Neuronal stem cell (in vitro differentiated cells): Measurements from ENCODE around the gene DPP6.

Source experiments
- DNase-seq: peaks from one replicate; pipeline ENCODE4 v3.0.0-alpha.2; 2013; ENCODE audit warnings: low spot score
- H2AFZ ChIP-seq: one replicate; pipeline ENCODE4 v1.6.1; 2013; ENCODE audit warnings: mild to moderate bottlenecking, low read length, inconsistent platforms
- H2AK5ac ChIP-seq: 2 replicates; pipeline ENCODE4 v1.6.1; 2013; ENCODE audit warnings: low read depth, mild to moderate bottlenecking, inconsistent platforms, low read length, moderate library complexity, mixed read lengths
- H2BK120ac ChIP-seq: 2 replicates; pipeline ENCODE4 v1.6.1; 2013; ENCODE audit warnings: low read depth, mild to moderate bottlenecking, inconsistent platforms, low read length, moderate library complexity, mixed read lengths
- H2BK12ac ChIP-seq: one replicate; pipeline ENCODE4 v1.6.1; 2013; ENCODE audit warnings: low read length, inconsistent platforms
- H2BK15ac ChIP-seq: 2 replicates; pipeline ENCODE4 v1.6.1; 2013; ENCODE audit warnings: mild to moderate bottlenecking, low read length, inconsistent platforms, mixed read lengths
- H2BK5ac ChIP-seq: one replicate; pipeline ENCODE4 v1.6.1; 2013; ENCODE audit warnings: inconsistent platforms, mild to moderate bottlenecking, low read length, moderate library complexity
- H3K14ac ChIP-seq: one replicate; pipeline ENCODE4 v1.6.1; 2013; ENCODE audit warnings: low read length, inconsistent platforms
- H3K18ac ChIP-seq: 2 replicates; pipeline ENCODE4 v1.6.1; 2013; ENCODE audit warnings: low read length, inconsistent platforms
- H3K23ac ChIP-seq: 2 replicates; pipeline ENCODE4 v1.6.1; 2013; ENCODE audit warnings: low read depth, mild to moderate bottlenecking, mixed read lengths, low read length, inconsistent platforms; ENCODE audit not compliant: poor library complexity
- H3K27ac ChIP-seq: replicated peaks from 3 replicates; pipeline ENCODE4 v1.5.1; 2013; ENCODE audit warnings: low read length, inconsistent platforms
- H3K27me3 ChIP-seq, 3 experiments: 2 replicates each; pipeline ENCODE4 v1.6.1; 2013; ENCODE audit warnings: low read length in 3 of 3, mild to moderate bottlenecking in 2 of 3, inconsistent platforms in 1 of 3, low read depth in 1 of 3, mixed read lengths in 1 of 3, moderate library complexity in 1 of 3; ENCODE audit not compliant: control insufficient read depth in 3 of 3, insufficient read depth in 3 of 3
- H3K36me3 ChIP-seq, 2 donors: replicated peaks in 1 of 2; 2 replicates each; pipeline ENCODE4 v1.6.1; 2013; ENCODE audit warnings: low read length in 2 of 2; ENCODE audit not compliant: control insufficient read depth in 2 of 2, insufficient read depth in 2 of 2
- H3K4ac ChIP-seq: 2 replicates; pipeline ENCODE4 v1.6.1; 2013; ENCODE audit warnings: inconsistent platforms, mild to moderate bottlenecking, low read length, moderate library complexity
- H3K4me1 ChIP-seq, 2 donors: 1 replicate in 1 of 2; 2 replicates in 1 of 2; pipeline ENCODE4 v1.6.1; 2013; ENCODE audit warnings: low read length in 2 of 2, low read depth in 1 of 2; ENCODE audit not compliant: control insufficient read depth in 2 of 2, insufficient read depth in 1 of 2
- H3K4me2 ChIP-seq: one replicate; pipeline ENCODE4 v1.6.1; 2013; ENCODE audit warnings: mild to moderate bottlenecking, low read length, inconsistent platforms; ENCODE audit not compliant: insufficient read depth, poor library complexity, severe bottlenecking
- H3K4me3 ChIP-seq, 2 donors: 2 replicates each; pipeline ENCODE4 v1.5.1; 2013; ENCODE audit warnings: low read length in 2 of 2, mild to moderate bottlenecking in 2 of 2, inconsistent platforms in 1 of 2, moderate library complexity in 1 of 2
- H3K79me1 ChIP-seq: one replicate; pipeline ENCODE4 v1.6.1; 2013; ENCODE audit warnings: low read depth, mild to moderate bottlenecking, inconsistent platforms, low read length, moderate library complexity
- H3K9ac ChIP-seq: one replicate; pipeline ENCODE4 v1.6.1; 2013; ENCODE audit warnings: mild to moderate bottlenecking, low read depth, low read length, inconsistent platforms; ENCODE audit not compliant: poor library complexity
- H3K9me3 ChIP-seq, 2 donors: replicated peaks in 1 of 2; 2 replicates each; pipeline versions ENCODE3 to v1.6.1; 2013; ENCODE audit warnings: low read length in 2 of 2, mild to moderate bottlenecking in 2 of 2, inconsistent platforms in 1 of 2, low read depth in 1 of 2, mixed read lengths in 1 of 2, moderate library complexity in 1 of 2; ENCODE audit not compliant: control insufficient read depth in 2 of 2, insufficient read depth in 1 of 2
- H4K8ac ChIP-seq: one replicate; pipeline ENCODE4 v1.6.1; 2013; ENCODE audit warnings: low read depth, mild to moderate bottlenecking, inconsistent platforms, low read length, moderate library complexity
- H4K91ac ChIP-seq: one replicate; pipeline ENCODE4 v1.6.1; 2013; ENCODE audit warnings: low read length, low read depth, mild to moderate bottlenecking, inconsistent platforms; ENCODE audit not compliant: poor library complexity
- WGBS, 2 donors: extraction: QIAGEN DNeasy Blood & Tissue Kit; methylation state at CpG; one replicate each; pipeline ENCODE4 v1.1.7; 2013; ENCODE audit warnings: missing lambda C conversion rate in 2 of 2, mixed read lengths in 1 of 2; ENCODE audit not compliant: insufficient read length in 2 of 2, insufficient replicate concordance in 1 of 2; ENCODE audit errors: extremely low coverage in 2 of 2; 5-methylcytosine and 5-hydroxymethylcytosine counted together

The DPP6 gene

DNA sequence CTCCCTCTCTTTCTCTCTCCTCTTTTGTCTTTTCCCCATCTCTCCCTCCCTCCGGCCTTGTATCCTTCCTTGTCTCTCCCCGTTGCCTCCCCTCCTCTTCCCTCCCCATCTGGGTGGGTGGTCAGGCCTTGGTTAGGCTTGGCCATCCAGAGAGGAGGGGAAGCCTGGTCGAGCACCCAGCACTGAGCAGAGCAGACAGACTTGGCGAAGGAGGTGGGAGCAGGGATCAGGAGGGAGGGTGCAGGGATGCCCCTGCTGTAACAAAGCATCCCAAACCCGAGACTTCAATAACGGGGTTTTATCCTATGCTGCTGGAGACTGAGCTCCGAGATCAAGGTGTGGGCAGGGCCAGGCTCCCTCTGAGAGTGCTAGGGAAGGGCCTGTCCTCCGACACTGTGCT is 853.4 kb downstream of the DPP6 start:
- no peaks in the 10 kb centered on the region for H3K27me3 ChIP-seq
- H3K36me3 ChIP-seq: no peaks in the 10 kb centered on the region
- no peak overlapping the region for H3K23ac ChIP-seq
- no peak overlapping the region for H3K4ac ChIP-seq
- no peaks in the 10 kb centered on the region for H3K79me1 ChIP-seq
- no peak overlapping the region for H2BK5ac ChIP-seq
- no CpG with 5 or more reads among the region's 8 CpGs for WGBS, 2 donors
- no peak overlapping the region for H3K9ac ChIP-seq
- no peak for DNase-seq
- no peak overlapping the region for H3K27ac ChIP-seq
- H3K4me3 ChIP-seq: peak overlapping the region in 1 of 2 donors; percentile 30
- peak overlapping the region; percentile 17 for H2AFZ ChIP-seq
- H3K4me1 ChIP-seq: peaks cover 0 to 9% of the 10 kb centered on the region in 2 donors
- H2BK15ac ChIP-seq: peak overlapping the region; percentile 39
- peak overlapping the region; percentile 57 for H2AK5ac ChIP-seq
- no peak overlapping the region for H4K91ac ChIP-seq
- H3K18ac ChIP-seq: peak overlapping the region; percentile 54
- no peak overlapping the region for H2BK120ac ChIP-seq
- no peak overlapping the region for H4K8ac ChIP-seq
- no peak overlapping the region for H3K14ac ChIP-seq
- peaks cover 0 to 4% of the 10 kb centered on the region in 2 donors for H3K9me3 ChIP-seq
- no peak overlapping the region for H3K4me2 ChIP-seq
- no peak overlapping the region for H2BK12ac ChIP-seq

- Histone ChIP-seq H3K18ac (no peak overlapping the region), H3K9me3 (peaks cover 0 to 6% of the 10 kb centered on the region in 2 donors), H2BK5ac (no peak overlapping the region), H3K36me3 (no peaks in the 10 kb centered on the region), H2BK15ac (no peak overlapping the region), H3K14ac (no peak overlapping the region), H3K4me3 (peak overlapping the region in 1 of 2 donors; percentile 37), H3K23ac (no peak overlapping the region), H2BK12ac (no peak overlapping the region), H3K79me1 (no peaks in the 10 kb centered on the region), H3K27ac (no peak overlapping the region), H2BK120ac (no peak overlapping the region), H4K91ac (no peak overlapping the region), H3K9ac (no peak overlapping the region), H2AK5ac (no peak overlapping the region), H3K27me3 (no peaks in the 10 kb centered on the region), H2AFZ (no peak overlapping the region), H3K4me1 (peaks cover 0 to 9% of the 10 kb centered on the region in 2 donors), H3K4me2 (no peak overlapping the region), H3K4ac (no peak overlapping the region), H4K8ac (no peak overlapping the region)
- WGBS, 2 donors: no CpG with 5 or more reads among the region's 7 CpGs
- DNase-seq: no peak
Measured at GRCh38 chr7:154906201-154906600, 854.0 kb downstream of the DPP6 start.

- Histone ChIP-seq H3K14ac (no peak overlapping the region), H3K4me1 (peaks cover 0 to 9% of the 10 kb centered on the region in 2 donors)
- no peak for DNase-seq
Measured at GRCh38 chr7:154906736-154907355, 854.6 kb downstream of the DPP6 start.

DNA sequence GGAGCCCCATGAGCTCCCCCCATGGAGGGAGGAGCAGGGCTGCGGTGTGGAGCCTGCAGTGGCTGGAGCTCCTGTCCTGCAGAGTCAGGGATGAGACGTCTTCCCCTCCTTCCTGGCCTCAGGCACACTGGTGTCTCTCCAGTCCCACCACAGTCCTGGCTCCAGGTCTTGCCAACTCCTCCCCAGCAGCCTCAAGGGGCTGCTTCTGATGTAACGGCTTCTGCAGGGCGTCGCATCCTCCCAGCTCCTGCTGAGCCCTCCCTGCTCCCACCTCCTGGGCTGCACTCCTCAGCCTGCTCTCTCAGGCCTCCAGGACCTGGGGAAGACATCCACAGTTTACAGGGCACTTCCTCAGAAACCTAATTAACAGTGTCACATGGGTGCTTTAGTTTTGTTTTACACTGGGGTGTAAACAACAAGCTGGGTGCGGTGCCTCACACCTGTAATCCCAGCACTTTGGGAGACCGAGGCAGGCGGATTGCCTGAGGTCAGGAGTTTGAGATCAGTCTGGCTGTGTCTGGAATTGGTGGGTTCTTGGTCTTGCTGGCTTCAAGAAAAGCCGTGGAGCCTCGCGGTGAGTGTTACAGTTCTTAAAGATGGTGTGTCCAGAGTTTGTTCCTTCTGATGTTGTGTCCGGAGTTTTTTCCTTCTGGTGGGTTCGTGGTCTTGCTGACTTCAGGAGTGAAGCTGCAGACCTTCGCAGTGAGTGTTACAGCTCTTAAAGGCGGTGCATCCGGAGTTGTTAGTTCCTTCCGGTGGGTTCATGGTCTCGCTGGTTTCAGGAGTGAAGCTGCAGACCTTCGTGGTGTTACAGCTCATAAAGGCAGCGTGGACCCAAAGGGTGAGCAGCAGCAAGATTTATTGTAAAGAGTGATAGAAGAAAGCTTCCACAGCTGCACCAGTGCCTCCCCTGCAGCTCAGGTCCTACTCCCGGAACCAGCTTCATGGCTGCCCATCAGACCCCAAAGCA is 855.7 kb downstream of the DPP6 start:
- Histone ChIP-seq H3K36me3 (no peaks in the 10 kb centered on the region), H3K18ac (peak overlapping the region; percentile 49), H3K4ac (no peak overlapping the region), H3K14ac (no peak overlapping the region), H3K4me1 (peaks cover 0 to 7% of the 10 kb centered on the region in 2 donors), H2AK5ac (no peak overlapping the region), H2BK12ac (no peak overlapping the region), H2BK120ac (no peak overlapping the region), H3K23ac (no peak overlapping the region), H3K4me2 (no peak overlapping the region), H2BK5ac (no peak overlapping the region), H4K8ac (no peak overlapping the region), H2BK15ac (no peak overlapping the region), H3K27ac (no peak overlapping the region), H4K91ac (no peak overlapping the region), H2AFZ (no peak overlapping the region), H3K9me3 (peaks cover 0 to 7% of the 10 kb centered on the region in 2 donors), H3K79me1 (no peaks in the 10 kb centered on the region), H3K27me3 (no peaks in the 10 kb centered on the region), H3K4me3 (no peak overlapping the region), H3K9ac (no peak overlapping the region)
- no CpG with 5 or more reads among the region's 21 CpGs for WGBS, 2 donors
- DNase-seq: no peak

More at GRCh38 chr7:154906736-154907355, 854.6 kb downstream of the DPP6 start:
- H3K23ac ChIP-seq: no peak overlapping the region
- H4K8ac ChIP-seq: no peak overlapping the region
- H2AFZ ChIP-seq: no peak overlapping the region
- no peak overlapping the region for H2BK12ac ChIP-seq
- H4K91ac ChIP-seq: no peak overlapping the region
- H3K36me3 ChIP-seq: no peaks in the 10 kb centered on the region
- no peak overlapping the region for H3K18ac ChIP-seq
- no peak overlapping the region for H3K4me2 ChIP-seq
- no peaks in the 10 kb centered on the region for H3K79me1 ChIP-seq
- no peak overlapping the region for H2BK15ac ChIP-seq
- no peak overlapping the region for H3K4me3 ChIP-seq
- H3K27me3 ChIP-seq: no peaks in the 10 kb centered on the region
- no peak overlapping the region for H2AK5ac ChIP-seq
- no peak overlapping the region for H3K9ac ChIP-seq
- no CpG with 5 or more reads among the region's 41 CpGs for WGBS, 2 donors
- H3K9me3 ChIP-seq: peaks cover 0 to 7% of the 10 kb centered on the region in 2 donors
- H2BK5ac ChIP-seq: no peak overlapping the region
- H2BK120ac ChIP-seq: no peak overlapping the region
- no peak overlapping the region for H3K27ac ChIP-seq
- H3K4ac ChIP-seq: no peak overlapping the region
